ENCODE results near the gene EDDM13.

The EDDM13 gene

GRCh38 chr19:56309511-56310185 is 37.1 kb downstream of the EDDM13 start:
- H3K9me3 ChIP-seq (ENCODE audit: control insufficient read depth in 2 of 2, low read length in 2 of 2) = no peaks in the 10 kb centered on the region
- peaks cover 5 to 6% of the 10 kb centered on the region in 2 donors for H3K4me1 ChIP-seq (ENCODE audit: control insufficient read depth in 2 of 2, insufficient read depth in 2 of 2, low read length in 2 of 2)
- no peak overlapping the region for H3K27ac ChIP-seq (ENCODE audit: low read depth in 2 of 2, low read length in 2 of 2)
- H3K9ac ChIP-seq (ENCODE audit: low read depth in 1 of 2, low read length in 2 of 2) = no peak overlapping the region
- peaks cover 8 to 14% of the 10 kb centered on the region in 2 donors for H3K36me3 ChIP-seq (ENCODE audit: control insufficient read depth in 2 of 2, insufficient read depth in 2 of 2, low read length in 2 of 2)
- H3K4me3 ChIP-seq (ENCODE audit: low read length in 2 of 2) = no peak overlapping the region
- no peaks in the 10 kb centered on the region for H3K27me3 ChIP-seq (ENCODE audit: control insufficient read depth in 2 of 2, insufficient read depth in 2 of 2, low read length in 2 of 2)

DNA sequence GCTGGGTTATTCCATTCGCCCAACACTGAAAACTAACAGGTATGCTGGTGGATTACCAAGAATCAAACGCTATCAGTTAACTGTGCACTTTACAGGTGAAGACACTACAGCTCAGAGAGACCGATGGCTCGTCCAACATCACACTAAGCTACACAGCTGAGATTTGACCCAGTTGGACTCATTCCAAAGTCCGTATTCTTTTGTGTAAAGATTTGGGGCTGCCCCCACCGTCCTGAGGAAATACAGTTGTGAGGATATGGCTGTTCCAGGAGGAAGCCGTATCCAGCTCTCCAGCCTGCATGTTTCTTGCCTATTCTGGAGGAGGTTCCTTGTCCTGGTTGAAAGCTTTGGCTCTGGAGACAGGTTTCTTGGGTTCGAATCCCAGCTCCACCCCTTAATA is 37.9 kb downstream of the EDDM13 start:
- Histone ChIP-seq H3K27me3 (ENCODE audit: control insufficient read depth in 2 of 2, insufficient read depth in 2 of 2, low read length in 2 of 2) (no peaks in the 10 kb centered on the region), H3K9ac (ENCODE audit: low read depth in 1 of 2, low read length in 2 of 2) (no peak overlapping the region), H3K27ac (ENCODE audit: low read depth in 2 of 2, low read length in 2 of 2) (no peak overlapping the region), H3K9me3 (ENCODE audit: control insufficient read depth in 2 of 2, low read length in 2 of 2) (no peaks in the 10 kb centered on the region), H3K4me1 (ENCODE audit: control insufficient read depth in 2 of 2, insufficient read depth in 2 of 2, low read length in 2 of 2) (peaks cover 7 to 8% of the 10 kb centered on the region in 2 donors), H3K36me3 (ENCODE audit: control insufficient read depth in 2 of 2, insufficient read depth in 2 of 2, low read length in 2 of 2) (peaks cover 8 to 14% of the 10 kb centered on the region in 2 donors), H3K4me3 (ENCODE audit: low read length in 2 of 2) (no peak overlapping the region)

DNA sequence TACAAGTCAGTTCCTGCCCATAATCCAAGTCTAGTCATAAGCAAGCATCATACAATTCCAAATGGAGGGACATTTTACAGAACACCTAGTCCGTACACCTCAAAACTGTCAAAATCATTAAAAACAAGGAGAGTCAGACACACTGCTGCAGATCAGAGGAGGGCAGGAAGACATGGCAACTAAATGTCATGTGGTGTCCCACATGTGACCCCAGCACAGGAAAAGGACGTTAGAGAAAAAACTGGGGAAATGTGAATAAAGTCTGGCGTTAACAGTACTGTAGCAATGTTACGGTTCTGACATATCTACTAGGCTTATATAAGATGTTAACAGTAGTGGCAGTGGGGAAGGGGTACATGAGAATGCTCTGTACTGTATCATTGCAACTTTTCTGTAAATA is 39.8 kb downstream of the EDDM13 start:
- no peaks in the 10 kb centered on the region for H3K9me3 ChIP-seq (ENCODE audit: control insufficient read depth in 2 of 2, low read length in 2 of 2)
- no peak overlapping the region for H3K9ac ChIP-seq (ENCODE audit: low read depth in 1 of 2, low read length in 2 of 2)
- H3K27me3 ChIP-seq (ENCODE audit: control insufficient read depth in 2 of 2, insufficient read depth in 2 of 2, low read length in 2 of 2) = no peaks in the 10 kb centered on the region
- H3K27ac ChIP-seq (ENCODE audit: low read depth in 2 of 2, low read length in 2 of 2) = no peak overlapping the region
- peaks cover 9 to 10% of the 10 kb centered on the region in 2 donors for H3K4me1 ChIP-seq (ENCODE audit: control insufficient read depth in 2 of 2, insufficient read depth in 2 of 2, low read length in 2 of 2)
- H3K36me3 ChIP-seq (ENCODE audit: control insufficient read depth in 2 of 2, insufficient read depth in 2 of 2, low read length in 2 of 2) = peaks cover 8 to 14% of the 10 kb centered on the region in 2 donors
- no peak overlapping the region for H3K4me3 ChIP-seq (ENCODE audit: low read length in 2 of 2)

DNA sequence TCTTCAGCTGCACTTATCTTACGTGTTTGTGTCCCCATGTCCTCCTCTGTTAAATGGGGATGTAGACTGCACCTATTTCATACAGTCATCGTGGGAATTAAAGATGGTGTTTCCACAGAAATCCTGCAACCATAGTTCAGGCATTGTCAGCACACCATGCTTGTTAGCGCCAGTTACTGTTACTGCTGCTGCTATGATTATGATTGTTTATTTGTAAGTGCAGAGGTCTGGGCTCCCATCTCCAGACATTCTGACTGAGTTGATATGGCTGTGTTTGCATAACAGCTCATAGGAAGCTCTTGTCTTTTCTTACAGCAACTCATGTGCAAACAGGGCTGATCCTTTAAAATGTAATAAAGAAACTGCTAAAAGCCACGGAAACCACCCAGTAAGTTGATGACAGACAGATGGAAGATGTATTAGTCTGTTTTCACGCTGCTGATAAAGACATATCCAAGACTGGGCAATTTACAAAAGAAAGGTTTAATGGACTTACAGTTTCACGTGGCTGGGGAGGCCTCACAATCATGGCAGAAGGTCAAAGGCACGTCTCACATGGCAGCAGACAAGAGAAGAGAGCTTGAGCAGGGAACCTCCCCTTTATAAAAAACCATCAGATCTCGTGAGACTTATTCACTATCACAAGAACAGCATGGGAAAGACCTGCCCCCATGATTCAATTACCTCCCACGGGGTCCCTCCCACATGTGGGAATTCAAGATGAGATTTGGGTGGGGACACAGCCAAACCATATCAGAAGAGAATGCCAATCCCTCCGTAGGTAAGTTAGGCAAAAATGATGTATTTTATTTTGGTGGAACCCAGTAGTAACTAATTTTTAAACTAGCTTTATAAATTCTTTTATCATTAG is 40.5 kb downstream of the EDDM13 start:
- Histone ChIP-seq H3K36me3 (ENCODE audit: control insufficient read depth in 2 of 2, insufficient read depth in 2 of 2, low read length in 2 of 2) (peaks cover 8 to 10% of the 10 kb centered on the region in 2 donors), H3K9ac (ENCODE audit: low read depth in 1 of 2, low read length in 2 of 2) (no peak overlapping the region), H3K27ac (ENCODE audit: low read depth in 2 of 2, low read length in 2 of 2) (no peak overlapping the region), H3K9me3 (ENCODE audit: control insufficient read depth in 2 of 2, low read length in 2 of 2) (no peaks in the 10 kb centered on the region), H3K4me3 (ENCODE audit: low read length in 2 of 2) (no peak overlapping the region), H3K27me3 (ENCODE audit: control insufficient read depth in 2 of 2, insufficient read depth in 2 of 2, low read length in 2 of 2) (no peaks in the 10 kb centered on the region), H3K4me1 (ENCODE audit: control insufficient read depth in 2 of 2, insufficient read depth in 2 of 2, low read length in 2 of 2) (peaks cover 9 to 10% of the 10 kb centered on the region in 2 donors)

DNA sequence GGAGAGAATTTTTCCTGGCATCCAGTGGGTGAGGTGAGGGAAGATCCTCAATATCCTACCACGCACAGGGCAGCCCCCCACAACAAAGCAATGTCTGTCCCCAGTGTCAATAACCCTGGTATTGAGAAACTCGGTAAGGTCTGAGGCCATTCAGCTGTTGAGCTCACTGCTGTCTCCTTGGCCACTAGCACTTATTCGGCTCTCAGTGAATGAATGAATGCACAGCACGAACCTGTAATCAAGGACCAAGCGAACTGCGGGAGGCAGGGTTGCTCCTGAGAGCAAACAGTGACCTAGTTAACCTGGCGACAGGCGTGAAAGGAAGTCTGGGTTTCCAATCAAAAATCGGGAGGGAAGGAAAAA is 41.5 kb downstream of the EDDM13 start:
- peak overlapping the region; percentile 99 for H3K27ac ChIP-seq (ENCODE audit: low read depth in 2 of 2, low read length in 2 of 2)
- no peaks in the 10 kb centered on the region for H3K27me3 ChIP-seq (ENCODE audit: control insufficient read depth in 2 of 2, insufficient read depth in 2 of 2, low read length in 2 of 2)
- H3K4me3 ChIP-seq (ENCODE audit: low read length in 2 of 2) = peak overlapping the region; percentile 97 to 99
- peaks cover 6 to 7% of the 10 kb centered on the region in 2 donors for H3K36me3 ChIP-seq (ENCODE audit: control insufficient read depth in 2 of 2, insufficient read depth in 2 of 2, low read length in 2 of 2)
- H3K9me3 ChIP-seq (ENCODE audit: control insufficient read depth in 2 of 2, low read length in 2 of 2) = no peaks in the 10 kb centered on the region
- peaks cover 9 to 10% of the 10 kb centered on the region in 2 donors for H3K4me1 ChIP-seq (ENCODE audit: control insufficient read depth in 2 of 2, insufficient read depth in 2 of 2, low read length in 2 of 2)
- H3K9ac ChIP-seq (ENCODE audit: low read depth in 1 of 2, low read length in 2 of 2) = peak overlapping the region; percentile 94 to 97

DNA sequence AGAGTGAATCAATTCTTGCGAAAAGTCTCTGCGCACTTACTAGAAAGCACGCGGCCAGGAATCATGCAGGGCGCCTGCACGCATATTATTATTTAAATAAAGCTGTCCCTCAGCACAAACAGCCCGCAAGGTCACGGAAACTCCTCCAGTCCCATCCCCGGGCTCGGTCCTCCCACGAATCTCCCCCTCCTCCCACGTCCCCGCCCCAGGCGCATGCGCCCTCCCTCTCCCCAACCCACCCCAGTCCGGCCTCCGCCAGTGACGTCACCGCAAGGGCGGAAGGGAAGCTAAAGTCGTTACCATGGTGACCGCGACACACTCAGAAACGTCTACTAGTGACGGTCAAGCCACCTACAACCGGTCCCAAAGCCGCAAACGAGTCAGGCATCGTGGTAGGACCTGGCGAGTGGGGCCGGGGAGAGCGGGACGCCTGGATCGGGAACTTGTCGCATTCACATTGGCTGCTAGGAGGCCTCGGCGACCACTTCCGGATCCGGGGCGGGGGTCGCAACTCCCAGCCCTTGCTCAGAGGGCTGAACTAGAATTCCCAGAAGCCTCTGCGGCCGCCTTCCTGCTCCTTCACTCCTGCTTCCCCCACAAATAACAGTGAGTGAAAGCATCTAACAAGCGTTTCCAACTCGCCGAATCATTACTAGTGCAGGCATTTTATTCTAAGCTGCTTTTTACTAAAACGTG is 42.0 kb downstream of the EDDM13 start, which contains the start of gene ZSCAN5A:
ZSCAN5A (minus strand) TSS at position 459 of the 696 bp plus-strand sequence. CDS start 89,793 bp downstream, outside the sequence.
- peak within 1 kb of the TSS; percentile 97 to 99 for H3K4me3 ChIP-seq (ENCODE audit: low read length in 2 of 2)
- H3K27me3 ChIP-seq (ENCODE audit: control insufficient read depth in 2 of 2, insufficient read depth in 2 of 2, low read length in 2 of 2) = no peaks in the 10 kb centered on the region
- H3K36me3 ChIP-seq (ENCODE audit: control insufficient read depth in 2 of 2, insufficient read depth in 2 of 2, low read length in 2 of 2) = peaks cover 6% of the 10 kb centered on the region in 2 donors
- H3K4me1 ChIP-seq (ENCODE audit: control insufficient read depth in 2 of 2, insufficient read depth in 2 of 2, low read length in 2 of 2) = peaks cover 9 to 10% of the 10 kb centered on the region in 2 donors
- H3K9me3 ChIP-seq (ENCODE audit: control insufficient read depth in 2 of 2, low read length in 2 of 2) = no peaks in the 10 kb centered on the region
- peak within 1 kb of the TSS; percentile 94 to 97 for H3K9ac ChIP-seq (ENCODE audit: low read depth in 1 of 2, low read length in 2 of 2)
- peak within 1 kb of the TSS; percentile 99 for H3K27ac ChIP-seq (ENCODE audit: low read depth in 2 of 2, low read length in 2 of 2)

- peak overlapping the region; percentile 94 to 97 for H3K9ac ChIP-seq (ENCODE audit: low read depth in 1 of 2, low read length in 2 of 2)
- peaks cover 3 to 6% of the 10 kb centered on the region in 2 donors for H3K36me3 ChIP-seq (ENCODE audit: control insufficient read depth in 2 of 2, insufficient read depth in 2 of 2, low read length in 2 of 2)
- no peaks in the 10 kb centered on the region for H3K27me3 ChIP-seq (ENCODE audit: control insufficient read depth in 2 of 2, insufficient read depth in 2 of 2, low read length in 2 of 2)
- H3K4me3 ChIP-seq (ENCODE audit: low read length in 2 of 2) = peak overlapping the region; percentile 97 to 99
- H3K9me3 ChIP-seq (ENCODE audit: control insufficient read depth in 2 of 2, low read length in 2 of 2) = no peaks in the 10 kb centered on the region
- peaks cover 9 to 10% of the 10 kb centered on the region in 2 donors for H3K4me1 ChIP-seq (ENCODE audit: control insufficient read depth in 2 of 2, insufficient read depth in 2 of 2, low read length in 2 of 2)
- peak overlapping the region; percentile 99 for H3K27ac ChIP-seq (ENCODE audit: low read depth in 2 of 2, low read length in 2 of 2)
Observed at GRCh38 chr19:56315077-56315828, 42.7 kb downstream of the EDDM13 start.

GRCh38 chr19:56316728-56317127 is 44.2 kb downstream of the EDDM13 start:
- Histone ChIP-seq H3K27ac (ENCODE audit: low read depth in 2 of 2, low read length in 2 of 2) (no peak overlapping the region), H3K36me3 (ENCODE audit: control insufficient read depth in 2 of 2, insufficient read depth in 2 of 2, low read length in 2 of 2) (peaks cover 0 to 3% of the 10 kb centered on the region in 2 donors)

DNA sequence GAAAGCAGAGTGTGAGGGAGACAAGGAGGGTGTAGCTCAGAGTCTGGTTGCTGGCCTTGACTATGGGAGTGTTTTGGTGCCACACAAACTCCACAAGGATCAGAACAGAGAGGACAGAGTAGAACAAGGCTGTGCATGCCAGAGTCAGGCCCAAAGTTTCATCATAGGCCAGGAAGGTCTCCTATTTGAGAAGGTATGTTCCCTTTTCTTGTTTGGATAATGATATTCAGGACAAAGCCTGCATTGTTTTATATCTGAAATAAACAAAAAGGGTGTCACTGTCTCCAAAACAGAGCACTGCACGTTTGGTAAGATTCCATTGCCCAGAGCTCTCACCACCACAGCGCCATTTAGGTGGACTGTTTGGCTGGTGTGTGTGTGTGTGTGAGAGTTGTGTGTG is 45.2 kb downstream of the EDDM13 start:
- Histone ChIP-seq H3K4me3 (ENCODE audit: low read length in 2 of 2) (no peak overlapping the region), H3K27me3 (ENCODE audit: control insufficient read depth in 2 of 2, insufficient read depth in 2 of 2, low read length in 2 of 2) (no peaks in the 10 kb centered on the region), H3K36me3 (ENCODE audit: control insufficient read depth in 2 of 2, insufficient read depth in 2 of 2, low read length in 2 of 2) (no peaks in the 10 kb centered on the region), H3K9me3 (ENCODE audit: control insufficient read depth in 2 of 2, low read length in 2 of 2) (no peaks in the 10 kb centered on the region), H3K27ac (ENCODE audit: low read depth in 2 of 2, low read length in 2 of 2) (no peak overlapping the region), H3K9ac (ENCODE audit: low read depth in 1 of 2, low read length in 2 of 2) (no peak overlapping the region), H3K4me1 (ENCODE audit: control insufficient read depth in 2 of 2, insufficient read depth in 2 of 2, low read length in 2 of 2) (peaks cover 9 to 10% of the 10 kb centered on the region in 2 donors)

More at GRCh38 chr19:56316728-56317127, 44.2 kb downstream of the EDDM13 start:
- Histone ChIP-seq H3K9ac (ENCODE audit: low read depth in 1 of 2, low read length in 2 of 2) (no peak overlapping the region), H3K4me1 (ENCODE audit: control insufficient read depth in 2 of 2, insufficient read depth in 2 of 2, low read length in 2 of 2) (peaks cover 9 to 10% of the 10 kb centered on the region in 2 donors), H3K27me3 (ENCODE audit: control insufficient read depth in 2 of 2, insufficient read depth in 2 of 2, low read length in 2 of 2) (no peaks in the 10 kb centered on the region), H3K9me3 (ENCODE audit: control insufficient read depth in 2 of 2, low read length in 2 of 2) (no peaks in the 10 kb centered on the region), H3K4me3 (ENCODE audit: low read length in 2 of 2) (no peak overlapping the region)
